HCT116 (cell line): Measurements from ENCODE around the gene NR2C2AP. TPM values are rescaled to one million over a fixed set of nuclear protein-coding genes. Genes with fewer than 3 reads are reported as not detected.

Source experiments
- ATAC-seq: fragments of 200-7000 bp; cut with Tn5 transposase; 2 replicates; pipeline ENCODE4 v1.9.1; 2020; ENCODE audit warnings: mild to moderate bottlenecking, moderate library complexity
- Bru-seq: library from RNA; stranded (reverse); fragments of 400-500 nt; gene quantifications from one replicate; lab custom pipeline; 2021; lab: Mats Ljungman, UMichigan
- BruChase-seq, 2 experiments: library from RNA; stranded (reverse); fragments of 400-500 nt; gene quantifications; one replicate each; lab custom pipeline; 2021; lab: Mats Ljungman, UMichigan
- BruUV-seq: library from RNA; stranded (reverse); fragments of 400-500 nt; replicated peaks from 2 replicates; lab custom pipeline; 2021; lab: Mats Ljungman, UMichigan
- CTCF ChIA-PET: fragments of 300-600 bp; sonication (Branson Sonifier 250); formaldehyde crosslinking; loops from one replicate; lab custom pipeline; 2021; ENCODE audit warnings: antibody characterized with exemption; lab: Charles Lee
- POLR2A ChIA-PET: fragments of 300-600, 350-600 bp; sonication (Branson Sonifier 250); formaldehyde crosslinking; loops from one replicate; lab custom pipeline; 2021; ENCODE audit warnings: antibody characterized with exemption; lab: Charles Lee
- RAD21 ChIA-PET, 2 experiments: fragments of 300-600 bp; sonication (Branson Sonifier 250); formaldehyde crosslinking; loops; one replicate each; lab custom pipeline; 2023; ENCODE audit warnings: low total read pairs in 2 of 2; ENCODE audit not compliant: uncharacterized antibody in 2 of 2, unreplicated experiment in 2 of 2, low non-redundant PET in 1 of 2; lab: Charles Lee
- DNase-seq: peaks from one replicate; pipeline ENCODE4 v3.0.0-alpha.2; 2010; ENCODE audit warnings: low read depth, low spot score
- H2AFZ ChIP-seq: fragments of 200-600 bp; shearing (Covaris generic), sonication (generic); 2 replicates; pipeline ENCODE4 v1.6.1; 2017; ENCODE audit warnings: low read depth, mixed run types, mixed read lengths, antibody characterized with exemption, low read length; ENCODE audit not compliant: poor library complexity, severe bottlenecking
- H3K27ac ChIP-seq: 2 replicates; pipeline ENCODE4 v1.5.1; 2012; ENCODE audit warnings: low read depth, low read length
- H3K27me3 ChIP-seq: fragments of 200-600 bp; sonication (generic); 2 replicates; pipeline ENCODE4 v1.6.1; 2016; ENCODE audit warnings: mixed run types, low read length, mixed read lengths; ENCODE audit not compliant: insufficient read depth
- H3K36me3 ChIP-seq, 2 experiments: fragments of 200-500 bp in 1 of 2; fragments of 200-600 bp in 1 of 2; sonication (Bioruptor generic) in 1 of 2; sonication (generic) in 1 of 2; 2 replicates each; pipeline versions ENCODE4 v1.5.1 to v1.6.1; 2014 to 2016; ENCODE audit warnings: low read length in 2 of 2, inconsistent platforms in 1 of 2, mixed read lengths in 1 of 2, mixed run types in 1 of 2; ENCODE audit not compliant: insufficient read depth in 2 of 2, control insufficient read depth in 1 of 2
- H3K4me1 ChIP-seq, 2 experiments: fragments of 200-600 bp in 1 of 2; sonication (generic) in 1 of 2; 2 replicates each; pipeline versions ENCODE4 v1.5.1 to v1.6.1; 2012 to 2017; ENCODE audit warnings: low read length in 2 of 2, inconsistent platforms in 1 of 2, mild to moderate bottlenecking in 1 of 2, mixed read lengths in 1 of 2, mixed run types in 1 of 2, moderate library complexity in 1 of 2; ENCODE audit not compliant: insufficient read depth in 2 of 2, control insufficient read depth in 1 of 2
- H3K4me2 ChIP-seq: fragments of 200-600 bp; sonication (generic); 2 replicates; pipeline ENCODE4 v1.6.1; 2017; ENCODE audit warnings: mixed run types, low read length, mixed read lengths
- H3K4me3 ChIP-seq, 2 experiments: fragments of 200-600 bp in 1 of 2; sonication (generic) in 1 of 2; replicated peaks in 1 of 2; 2 replicates each; pipeline ENCODE4 v1.5.1; 2011 to 2016; ENCODE audit warnings: low read length in 2 of 2, control low read depth in 1 of 2, low read depth in 1 of 2, mild to moderate bottlenecking in 1 of 2, mixed read lengths in 1 of 2, mixed run types in 1 of 2
- H3K79me2 ChIP-seq: fragments of 200-600 bp; sonication (generic); 2 replicates; pipeline ENCODE4 v1.6.1; 2017; ENCODE audit warnings: mild to moderate bottlenecking, mixed run types, low read length, moderate library complexity, mixed read lengths; ENCODE audit not compliant: insufficient read depth
- H3K9ac ChIP-seq: fragments of 200-600 bp; sonication (generic); 2 replicates; pipeline ENCODE4 v1.6.1; 2016; ENCODE audit warnings: low read length, mixed read lengths
- H3K9me2 ChIP-seq: fragments of 200-600 bp; sonication (generic), shearing (Covaris generic); 2 replicates; pipeline ENCODE4 v1.6.1; 2017; ENCODE audit warnings: mixed run types, mild to moderate bottlenecking, moderate library complexity; ENCODE audit not compliant: insufficient read depth
- H3K9me3 ChIP-seq, 2 experiments: fragments of 200-500 bp in 1 of 2; fragments of 200-600 bp in 1 of 2; sonication (Bioruptor generic) in 1 of 2; sonication (generic) in 1 of 2; 2 replicates each; pipeline ENCODE4 v1.6.1; 2014 to 2017; ENCODE audit warnings: low read length in 2 of 2, mixed read lengths in 2 of 2, inconsistent platforms in 1 of 2, low read depth in 1 of 2, mild to moderate bottlenecking in 1 of 2, mixed run types in 1 of 2, moderate library complexity in 1 of 2; ENCODE audit not compliant: control insufficient read depth in 1 of 2, insufficient read depth in 1 of 2
- H4K20me1 ChIP-seq: fragments of 200-600 bp; sonication (generic), shearing (Covaris generic); 2 replicates; pipeline ENCODE4 v1.6.1; 2017; ENCODE audit warnings: mixed run types, mild to moderate bottlenecking, moderate library complexity; ENCODE audit not compliant: insufficient read depth
- CBX3 ChIP-seq: IDR thresholded peaks from 2 replicates; pipeline ENCODE4 v1.6.1; 2012; ENCODE audit warnings: low read depth
- EGR1 ChIP-seq: IDR thresholded peaks from 2 replicates; pipeline ENCODE4 v1.6.1; 2012; ENCODE audit warnings: low read depth
- EZH2 ChIP-seq: fragments of 200-600 bp; sonication (generic); IDR thresholded peaks from 2 replicates; pipeline ENCODE4 v1.6.1; 2017; ENCODE audit warnings: antibody characterized with exemption, mixed run types
- EZH2phosphoT487 ChIP-seq: fragments of 200-600 bp; IDR thresholded peaks from 2 replicates; pipeline ENCODE4 v1.6.1; 2018; ENCODE audit warnings: antibody characterized with exemption, borderline replicate concordance
- POLR2AphosphoS5 ChIP-seq: IDR thresholded peaks from 2 replicates; pipeline ENCODE4 v1.6.1; 2011; ENCODE audit warnings: mild to moderate bottlenecking, low read depth, low read length, moderate library complexity
- RAD21 ChIP-seq: IDR thresholded peaks from 2 replicates; pipeline ENCODE4 v1.6.1; 2012; ENCODE audit warnings: low read depth, mild to moderate bottlenecking
- SIN3A ChIP-seq: IDR thresholded peaks from 2 replicates; pipeline ENCODE4 v1.6.1; 2012; ENCODE audit warnings: low read depth
- SP1 ChIP-seq: IDR thresholded peaks from 2 replicates; pipeline ENCODE4 v1.6.1; 2012; ENCODE audit warnings: low read depth
- SRF ChIP-seq: IDR thresholded peaks from 2 replicates; pipeline ENCODE4 v1.6.1; 2012; ENCODE audit warnings: low read depth
- YY1 ChIP-seq: IDR thresholded peaks from 2 replicates; pipeline ENCODE4 v1.6.1; 2011; ENCODE audit warnings: low read length, low read depth, moderate library complexity, mild to moderate bottlenecking; ENCODE audit not compliant: insufficient replicate concordance; ENCODE audit errors: extremely low read depth
- ZBTB33 ChIP-seq: IDR thresholded peaks from 2 replicates; pipeline ENCODE4 v1.6.1; 2011; ENCODE audit warnings: mild to moderate bottlenecking, low read length, moderate library complexity; ENCODE audit not compliant: insufficient replicate concordance; ENCODE audit errors: extremely low read depth
- ZFX ChIP-seq: fragments of 450-650 bp; IDR thresholded peaks from 2 replicates; pipeline ENCODE4 v1.6.1; 2017
- intact Hi-C: fragments of 100-400 bp; cut with micrococcal nuclease; formaldehyde crosslinking; loops from 2 replicates; pipeline ENCODE4 v1.10.0; 2022
- long read RNA-seq: library from polyadenylated mRNA; unstranded; transcript quantifications from one replicate; pipeline ENCODE4 v2.0.0, GENCODE V29; 2021; ENCODE audit not compliant: unreplicated experiment
- polyA plus RNA-seq: library from polyadenylated mRNA; unstranded; fragments of >200 nt; gene quantifications from 2 replicates; pipeline ENCODE4 v1.2.1, GENCODE V29; 2012; ENCODE audit warnings: missing spikeins
- total RNA-seq: library from RNA; stranded (reverse); gene quantifications from one replicate; pipeline ENCODE4 v1.2.1, GENCODE V29; 2021; ENCODE audit not compliant: unreplicated experiment
- TF ChIP-seq, protein P1 (sequence below): IDR thresholded peaks from 2 replicates; pipeline ENCODE4 v1.6.1; 2012

The NR2C2AP gene
- total RNA-seq (45.3 TPM), Bru-seq, nascent RNA (percentile 75 among the genes with signal in this experiment), BruChase-seq, experiment 1, labeled RNA remaining after a 6-hour chase (percentile 91 among the genes with signal in this experiment), BruChase-seq, experiment 2, labeled RNA remaining after a 2-hour chase (percentile 93 among the genes with signal in this experiment)
- polyA plus RNA-seq: 27.4 and 37.7 TPM in 2 replicates
- long read RNA-seq, transcript NR2C2AP-201 (5 exons, 1,293 nt): major isoform, 21 of 61 reads
- long read RNA-seq, transcript NR2C2AP-202 (6 exons, 859 nt): minor isoform, 5 of 61 reads
- long read RNA-seq, partial matches to known transcripts: 6 of 61 reads
- long read RNA-seq, other reads (novel, unspliced or antisense): 25 of 61 reads

DNA sequence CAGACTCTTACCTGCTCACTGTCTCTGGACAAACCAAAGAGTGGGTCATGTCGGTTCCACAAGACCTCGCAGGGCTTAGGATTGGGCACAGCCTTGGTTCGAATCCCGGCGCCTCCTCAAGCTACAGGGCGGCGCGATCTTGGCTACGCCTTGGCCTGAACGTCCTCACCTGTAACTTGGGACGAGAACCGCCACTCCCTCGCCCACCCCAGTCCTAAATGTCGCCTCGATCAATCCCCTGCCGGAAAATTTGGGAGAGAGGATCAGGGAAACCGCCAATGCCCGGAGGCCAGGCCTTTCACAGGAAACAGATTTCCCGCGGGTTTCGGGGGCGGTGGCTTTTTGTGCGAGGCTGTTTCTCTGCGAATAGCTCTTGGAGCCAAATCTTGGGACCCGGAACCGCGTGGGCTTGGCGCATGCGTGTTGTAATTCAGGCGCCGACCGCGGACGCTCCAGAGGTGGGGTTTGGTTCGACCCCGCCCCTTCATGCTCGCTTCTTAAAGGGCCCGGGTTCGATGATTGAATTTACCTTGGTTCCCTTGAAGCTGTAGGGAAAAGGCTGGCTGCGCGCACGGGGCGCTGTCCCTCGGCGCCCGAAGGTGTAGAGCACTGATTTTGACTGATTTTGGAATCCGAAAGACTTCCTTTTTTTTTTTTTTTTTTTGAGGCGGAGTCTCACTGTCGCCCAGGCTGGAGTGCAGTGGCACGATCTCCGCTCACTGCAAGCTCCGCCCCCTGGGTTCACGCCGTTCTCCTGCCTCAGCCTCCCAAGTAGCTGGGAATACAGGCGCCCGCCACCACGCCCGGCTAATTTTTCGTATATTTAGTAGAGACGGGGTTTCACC lies at the start of gene NR2C2AP:
Gene NR2C2AP, minus strand, starts transcription at position 403 of the 845 bp plus-strand sequence. Its CDS starts 354 bp downstream, at position 49.
- Histone ChIP-seq H2AFZ (no peak within 1 kb of the TSS), H3K9me2 (no peaks in the 10 kb centered on the region), H3K9me3 (no peaks in the 10 kb centered on the region), H3K4me3 (peak within 1 kb of the TSS; percentile 78 to 96), H3K36me3 (peaks cover 6 to 8% of the 10 kb centered on the region in 2 experiments; a peak in 2 of 4 replicates), H3K4me1 (peaks cover 10 to 36% of the 10 kb centered on the region in 2 experiments; a peak in 3 of 4 replicates), H3K79me2 (peaks cover 22% of the 10 kb centered on the region), H3K4me2 (peak within 1 kb of the TSS; percentile 96), H3K9ac (peak within 1 kb of the TSS; percentile 97), H3K27ac (peak within 1 kb of the TSS; percentile 75), H3K27me3 (no peaks in the 10 kb centered on the region), H4K20me1 (no peaks in the 10 kb centered on the region)
- RAD21 ChIA-PET: no interaction called here
- intact Hi-C loops: loop anchor here (1.0 kb wide), 1 partner anchor 11 kb away; the partner anchor contains the start of genes BORCS8 and RFXANK
- DNase-seq (peak; percentile 93), ATAC-seq (peak; percentile 89)
- POLR2A ChIA-PET: interaction anchor here (0.7 to 1.6 kb wide), 4 partner anchors 10 to 28 kb away, joined by 3 to 15 read pairs (median 4); partner anchors contain the start of genes BORCS8 and RFXANK
- CTCF ChIA-PET: interaction anchor here (0.8 kb wide), 1 partner anchor 22 kb away, joined by 5 read pairs; no protein-coding TSS in a partner anchor
- BruUV-seq: TSS peak; percentile 90
- TF ChIP-seq RAD21 (no peak), SRF (no peak), SIN3A (peak; percentile 36; the same call in 1 of the 2 replicates), ZFX (peak; percentile 56; the same call in 1 of the 2 replicates), EGR1 (0 out of 2 replicates have a peak, but pooled peaks have one; percentile 47), EZH2 (no peak), ZBTB33 (no peak), EZH2phosphoT487 (no peak), SP1 (peak; percentile 63), CBX3 (no peak), POLR2AphosphoS5 (peak; percentile 67), YY1 (no peak)
- TF ChIP-seq, protein P1, sequence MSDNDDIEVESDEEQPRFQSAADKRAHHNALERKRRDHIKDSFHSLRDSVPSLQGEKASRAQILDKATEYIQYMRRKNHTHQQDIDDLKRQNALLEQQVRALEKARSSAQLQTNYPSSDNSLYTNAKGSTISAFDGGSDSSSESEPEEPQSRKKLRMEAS: peak; percentile 84
